Measurements from ENCODE around the gene SLC6A18.
"Not testable (repeated sequence)": the region's sequence is repeated elsewhere in the genome, so short reads cannot be mapped to it uniquely, and the experiment has no call there.

SLC6A18 gene

DNA sequence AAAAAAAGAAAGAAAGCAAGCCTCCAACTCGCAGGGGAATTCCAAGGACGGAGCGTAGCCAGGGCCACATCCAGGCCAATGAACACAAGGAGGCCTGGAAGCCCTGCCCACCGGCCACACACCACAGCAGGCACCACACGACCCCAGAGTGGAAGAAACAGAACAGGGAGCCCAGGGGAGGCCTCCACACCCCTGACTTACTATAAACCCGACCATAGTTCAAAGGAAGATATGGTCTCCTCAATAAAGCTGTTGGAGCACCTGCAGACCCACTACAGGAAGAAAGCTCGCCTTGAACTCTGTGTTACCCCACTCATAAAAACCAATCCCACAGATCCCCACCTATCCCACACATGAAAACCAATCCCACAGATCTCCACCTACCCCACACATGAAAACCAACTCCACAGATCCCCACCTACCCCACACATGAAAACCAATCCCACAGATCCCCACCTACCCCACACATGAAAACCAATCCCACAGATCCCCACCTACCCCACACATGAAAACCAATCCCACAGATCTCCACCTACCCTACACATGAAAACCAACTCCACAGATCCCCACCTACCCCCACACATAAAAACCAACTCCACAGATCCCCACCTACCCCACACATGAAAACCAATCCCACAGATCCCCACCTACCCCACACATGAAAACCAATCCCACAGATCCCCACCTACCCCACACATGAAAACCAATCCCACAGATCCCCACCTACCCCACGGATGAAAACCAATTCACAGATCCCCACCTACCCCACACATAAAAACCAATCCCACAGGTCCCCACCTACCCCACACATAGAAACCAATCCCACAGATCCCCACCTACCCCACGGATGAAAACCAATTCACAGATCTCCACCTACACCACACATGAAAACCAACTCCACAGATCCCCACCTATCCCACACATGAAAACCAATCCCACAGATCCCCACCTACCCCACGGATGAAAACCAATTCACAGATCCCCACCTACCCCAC, 50.5 kb downstream of the SLC6A18 start:
- DNase-seq (ENCODE audit: low read depth in 2 of 2) = not testable (repeated sequence)

DNA sequence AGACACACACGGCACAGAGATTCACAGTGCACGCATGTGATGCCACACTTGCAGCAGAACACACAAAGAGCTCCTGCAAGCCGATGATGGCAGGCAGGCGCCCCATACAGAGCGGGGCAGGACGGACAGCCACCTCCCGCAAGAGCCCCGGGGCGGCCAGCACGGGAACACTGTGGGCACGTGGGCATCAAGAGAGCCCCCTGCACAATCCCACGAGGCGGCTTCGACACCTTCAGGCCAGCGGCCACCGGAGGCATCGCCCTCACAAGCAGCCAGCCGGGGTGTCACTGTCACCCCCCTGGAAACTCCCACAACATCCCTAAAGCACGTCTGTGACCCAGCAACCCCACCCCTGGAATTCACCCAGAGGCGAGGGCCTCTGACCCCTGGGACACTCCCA, 51.7 kb downstream of the SLC6A18 start:
- no peak for DNase-seq (ENCODE audit: low read depth in 2 of 2)

DNA sequence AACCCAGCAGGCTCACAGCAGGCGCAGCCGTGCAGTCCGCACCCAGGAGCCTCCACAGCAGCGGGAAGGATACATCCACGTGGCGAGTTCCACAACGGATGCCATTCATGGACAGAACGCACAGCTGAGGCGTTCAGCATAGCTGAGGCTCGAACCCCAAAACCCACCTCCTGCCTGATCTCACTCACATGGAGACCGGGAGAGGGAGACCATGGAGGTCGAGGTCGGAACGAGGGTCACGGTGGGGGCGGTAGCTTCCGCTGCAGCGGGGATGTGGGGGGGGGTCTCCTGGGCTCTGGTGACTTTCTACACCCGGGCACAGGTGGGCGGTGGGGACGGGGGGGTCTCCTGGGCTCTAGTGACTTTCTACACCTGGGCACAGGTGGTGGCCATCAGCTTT, 52.1 kb downstream of the SLC6A18 start:
- no peak for DNase-seq (ENCODE audit: low read depth in 2 of 2)

DNA sequence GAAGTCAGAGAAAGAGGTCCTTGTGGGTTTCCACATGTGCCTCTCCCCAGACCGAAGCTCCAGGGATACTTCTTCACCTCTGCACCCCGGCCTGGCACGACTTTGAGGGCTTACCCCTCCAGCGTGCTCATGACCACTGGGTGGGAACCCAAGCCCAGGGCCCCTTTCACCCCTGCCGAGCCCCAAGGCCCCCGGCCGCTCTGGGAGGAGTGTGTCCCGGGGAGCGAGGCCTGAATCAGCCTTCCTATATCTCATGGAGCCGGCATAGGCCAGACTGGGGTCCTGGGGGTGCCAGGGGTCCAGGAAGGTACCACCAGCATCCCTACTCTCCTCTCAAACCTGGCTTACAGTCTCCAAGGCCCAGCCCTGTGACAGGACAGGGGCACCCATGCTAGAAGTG, 52.6 kb downstream of the SLC6A18 start:
- no peak for DNase-seq (ENCODE audit: low read depth in 2 of 2)

DNA sequence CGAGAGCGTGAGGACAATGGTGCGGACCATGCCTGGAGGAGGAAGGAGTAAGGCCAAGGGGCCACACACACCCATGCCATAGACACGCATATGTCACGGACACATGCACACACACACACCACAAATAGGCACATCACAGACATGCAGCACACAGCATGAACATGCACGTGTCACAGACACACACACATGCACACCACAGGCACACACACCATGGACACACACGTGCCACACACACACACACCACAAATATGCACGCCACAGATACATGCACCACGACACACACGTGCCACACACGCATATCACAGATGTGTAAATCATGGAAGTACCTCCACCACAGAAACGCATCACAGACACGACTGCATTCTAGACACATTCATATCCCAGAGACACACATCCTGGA, 53.0 kb downstream of the SLC6A18 start:
- DNase-seq (ENCODE audit: low read depth in 2 of 2) = no peak

DNA sequence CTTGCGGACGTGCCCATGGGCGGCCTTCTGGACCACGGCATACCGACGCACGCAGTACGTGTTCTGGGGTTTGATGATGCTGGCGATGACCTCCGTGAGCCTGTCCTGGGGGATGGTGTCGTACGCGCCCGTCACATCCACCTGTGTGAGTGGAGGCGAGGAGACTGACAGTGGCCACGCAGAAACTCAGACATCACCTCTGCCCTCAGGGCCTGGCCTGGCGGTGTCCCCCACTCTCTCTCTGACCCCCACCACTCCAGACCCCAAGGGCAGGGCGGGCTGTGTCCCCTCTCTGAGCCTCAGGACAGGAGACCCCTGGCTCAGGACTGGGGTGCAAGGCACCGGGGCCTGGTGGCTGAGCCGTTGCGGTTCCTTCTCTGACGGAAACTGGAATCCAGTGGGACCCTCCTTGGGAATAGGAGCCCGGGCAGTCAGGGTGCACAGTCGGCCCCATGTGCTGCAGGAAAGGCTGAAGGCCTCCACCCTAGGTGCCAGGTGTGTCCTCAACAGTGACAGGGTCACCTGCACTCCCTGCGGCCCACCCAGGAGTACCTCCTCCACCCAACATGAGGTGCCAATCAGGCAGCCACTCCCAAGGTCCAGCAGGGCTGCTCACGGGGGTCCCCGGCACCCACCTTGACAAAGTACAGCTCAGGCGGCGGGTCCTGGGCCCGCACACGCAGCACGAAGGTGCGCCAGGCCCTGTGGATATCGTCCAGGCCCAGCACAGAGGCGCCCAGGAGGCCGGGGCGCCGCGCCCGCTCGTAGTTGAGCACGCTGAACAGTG, 53.7 kb downstream of the SLC6A18 start:
- DNase-seq (ENCODE audit: low read depth in 2 of 2) = no peak

DNA sequence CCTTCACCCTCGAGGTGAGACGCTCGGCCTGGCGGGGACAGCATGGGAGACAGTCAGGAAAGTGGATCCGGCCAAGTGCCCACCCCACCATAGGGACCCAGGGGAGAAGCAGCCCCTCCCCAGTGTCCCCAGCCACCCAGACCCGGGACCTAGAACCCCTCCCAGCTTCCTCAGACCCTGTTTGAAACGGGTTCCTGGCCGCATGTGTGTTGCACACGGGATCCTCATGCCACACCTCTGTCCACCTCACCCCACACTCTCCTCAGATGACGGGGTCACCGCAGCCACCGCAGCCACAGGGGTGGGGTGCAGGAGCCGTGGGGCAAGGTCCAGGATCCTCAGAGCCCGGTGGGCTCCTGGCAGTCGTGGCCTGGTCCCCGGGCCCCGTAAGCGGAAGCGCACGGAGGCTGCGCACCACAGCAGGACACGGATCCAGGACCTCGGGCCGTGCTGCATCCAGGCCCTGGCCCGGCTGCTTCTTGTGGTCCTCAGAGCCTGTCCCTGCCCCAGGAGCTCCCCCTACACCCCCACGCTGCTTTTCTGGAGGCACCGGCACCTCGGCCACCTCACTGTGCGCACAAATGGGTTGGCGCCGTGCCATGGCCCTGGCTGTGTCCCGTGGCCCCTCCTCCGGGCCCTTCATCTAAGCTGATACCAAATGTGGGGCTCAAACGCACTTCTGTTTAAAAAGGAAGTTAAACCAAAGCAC, 54.4 kb downstream of the SLC6A18 start:
- DNase-seq (ENCODE audit: low read depth in 2 of 2) = no peak

DNA sequence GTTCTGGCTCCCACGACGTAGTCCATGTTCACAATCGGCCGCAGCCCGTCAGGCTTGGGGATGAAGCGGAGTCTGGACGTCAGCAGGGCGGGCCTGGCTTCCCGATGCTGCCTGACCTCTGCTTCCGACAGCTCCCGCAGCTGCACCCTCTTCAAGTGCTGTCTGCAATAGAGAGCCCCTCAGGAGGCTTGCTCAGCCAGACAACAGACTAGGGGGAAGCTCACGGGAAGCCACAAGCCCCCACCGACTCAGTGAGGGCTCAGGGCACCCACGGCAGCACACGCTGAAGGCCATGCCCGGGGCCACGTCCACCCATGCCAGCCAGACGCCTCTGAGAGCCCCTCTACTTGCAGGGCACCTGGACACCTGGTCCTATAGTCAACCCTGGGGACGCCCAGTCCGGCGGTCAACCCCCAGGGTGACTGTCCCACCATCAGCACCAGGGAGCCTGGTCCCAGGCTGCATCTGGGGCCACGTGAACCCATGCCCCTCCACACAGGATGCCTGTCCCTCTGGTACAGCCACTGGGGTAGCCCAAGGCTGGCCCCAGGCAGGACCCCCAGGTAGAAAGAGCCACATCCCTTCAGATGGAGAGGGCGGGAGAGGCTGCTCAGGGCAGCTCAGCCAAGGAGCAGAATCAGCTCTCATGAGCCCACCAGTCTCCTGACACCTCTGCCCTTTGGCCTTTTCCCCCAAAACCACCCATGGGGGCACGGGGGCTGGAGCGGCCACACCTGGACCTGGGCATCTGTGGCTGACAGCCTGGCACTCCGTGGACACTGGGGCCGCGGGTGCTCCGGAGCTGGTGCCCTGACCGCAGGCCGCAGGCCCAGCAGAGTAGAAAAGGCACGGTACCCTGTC, 55.2 kb downstream of the SLC6A18 start:
- DNase-seq (ENCODE audit: low read depth in 2 of 2) = no peak

DNA sequence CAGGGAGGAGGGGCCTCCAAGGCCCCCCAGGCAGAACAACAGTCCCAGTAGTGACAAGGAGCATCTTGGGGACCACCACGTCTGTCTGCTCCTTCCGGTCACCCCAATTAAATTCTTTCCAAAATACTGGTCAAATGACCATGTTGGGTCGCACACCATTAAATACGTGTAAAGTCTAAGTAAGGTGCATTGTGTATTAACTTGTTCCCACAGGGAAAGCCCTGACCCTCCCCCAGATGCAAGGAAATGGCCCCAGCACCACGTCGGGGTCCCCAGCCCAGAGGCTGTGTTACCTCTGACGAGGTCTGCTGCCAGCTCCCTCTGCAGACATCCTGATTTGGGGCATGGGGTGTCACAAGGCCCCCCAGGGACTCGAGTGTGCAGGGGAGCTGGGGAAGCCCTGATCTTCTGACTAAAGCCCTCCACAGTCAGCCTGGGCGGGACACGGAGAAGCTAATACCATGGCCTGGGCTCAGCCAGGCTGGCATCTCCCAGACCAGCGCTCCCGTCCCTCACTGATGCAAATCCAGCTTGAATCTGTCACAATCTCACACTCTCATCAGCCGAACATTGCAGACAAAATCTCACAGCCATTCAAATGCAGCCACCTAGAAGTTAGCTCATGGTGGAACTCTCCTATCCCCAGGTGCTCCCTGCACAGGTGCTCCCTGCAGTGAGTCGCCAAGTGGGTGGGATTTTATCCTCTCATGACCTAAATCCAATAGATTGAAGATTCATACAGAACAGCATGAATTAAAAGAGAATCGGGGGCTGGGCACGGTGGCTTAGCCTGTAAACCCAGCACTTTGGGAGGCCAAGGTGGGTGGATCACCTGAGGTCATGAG, 56.1 kb downstream of the SLC6A18 start:
- DNase-seq (ENCODE audit: low read depth in 2 of 2) = no peak

DNA sequence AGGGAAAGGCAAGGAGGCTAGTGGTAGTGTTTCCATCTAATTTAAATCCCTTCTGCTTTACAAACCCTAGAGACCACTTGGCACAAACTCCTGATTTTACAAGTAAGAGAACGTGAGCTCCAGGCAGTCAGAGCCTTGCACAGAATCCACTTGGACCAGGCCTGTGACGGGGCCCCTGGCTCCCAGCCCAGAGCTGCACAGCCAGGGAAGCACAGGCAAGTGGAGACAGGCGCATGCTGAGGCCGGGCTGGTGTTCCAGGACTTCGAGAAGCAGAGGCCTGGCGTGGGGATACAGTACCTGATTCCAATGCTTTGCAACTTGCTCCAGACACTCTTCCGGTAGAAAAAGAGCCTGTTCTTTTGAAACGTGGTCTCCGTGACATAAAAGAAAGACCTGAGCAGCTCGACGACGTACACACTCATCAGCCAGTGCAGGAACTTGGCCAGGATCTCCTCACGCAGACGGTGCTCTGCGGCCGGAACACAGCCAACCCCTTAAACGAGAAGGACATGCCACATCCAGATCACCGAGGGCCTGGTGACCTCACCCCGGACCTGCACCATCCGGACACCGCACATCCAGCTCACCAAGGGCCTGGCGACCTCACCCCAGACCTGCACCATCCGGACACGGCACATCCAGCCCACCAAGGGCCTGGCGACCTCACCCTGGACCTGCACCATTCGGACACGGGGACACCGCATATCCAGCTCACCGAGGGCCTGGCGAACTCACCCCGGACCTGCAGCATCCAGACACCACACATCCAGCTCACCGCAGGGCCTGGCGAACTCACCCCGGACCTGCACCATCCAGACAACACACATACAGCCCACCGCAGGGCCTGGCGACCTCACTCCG, 57.2 kb downstream of the SLC6A18 start:
- no peak for DNase-seq (ENCODE audit: low read depth in 2 of 2)

DNA sequence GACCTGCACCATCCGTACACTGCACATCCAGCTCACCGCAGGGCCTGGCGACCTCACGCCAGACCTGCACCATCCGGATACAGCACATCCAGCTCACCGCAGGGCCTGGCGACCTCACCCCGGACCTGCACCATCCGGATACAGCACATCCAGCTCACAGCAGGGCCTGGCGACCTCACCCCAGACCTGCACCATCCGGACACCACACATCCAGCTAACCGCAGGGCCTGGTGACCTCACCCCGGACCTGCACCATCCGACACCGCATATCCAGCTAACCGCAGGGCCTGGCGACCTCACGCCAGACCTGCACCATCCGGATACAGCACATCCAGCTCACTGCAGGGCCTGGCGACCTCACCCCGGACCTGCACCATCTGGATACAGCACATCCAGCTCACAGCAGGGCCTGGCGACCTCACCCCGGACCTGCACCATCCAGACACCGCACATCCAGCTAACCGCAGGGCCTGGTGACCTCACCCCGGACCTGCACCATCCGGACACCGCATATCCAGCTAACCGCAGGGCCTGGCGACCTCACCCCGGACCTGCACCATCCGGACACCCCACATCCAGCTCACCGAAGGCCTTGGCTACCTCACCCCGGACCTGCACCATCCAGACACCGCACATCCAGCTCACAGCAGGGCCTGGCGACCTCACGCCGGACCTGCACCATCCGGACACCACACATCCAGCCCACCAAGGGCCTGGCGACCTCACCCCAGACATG, 58.0 kb downstream of the SLC6A18 start:
- not testable (repeated sequence) for DNase-seq (ENCODE audit: low read depth in 2 of 2)

DNA sequence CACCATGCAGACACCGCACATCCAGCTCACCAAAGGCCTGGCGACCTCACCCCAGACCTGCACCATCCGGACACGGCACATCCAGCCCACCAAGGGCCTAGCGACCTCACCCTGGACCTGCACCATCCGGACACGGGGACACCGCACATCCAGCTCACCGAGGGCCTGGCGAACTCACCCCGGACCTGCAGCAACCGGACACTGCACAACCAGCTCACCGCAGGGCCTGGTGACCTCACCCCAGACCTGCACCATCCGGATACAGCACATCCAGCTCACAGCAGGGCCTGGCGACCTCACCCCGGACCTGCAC, 58.5 kb downstream of the SLC6A18 start:
- DNase-seq (ENCODE audit: low read depth in 2 of 2) = not testable (repeated sequence)

DNA sequence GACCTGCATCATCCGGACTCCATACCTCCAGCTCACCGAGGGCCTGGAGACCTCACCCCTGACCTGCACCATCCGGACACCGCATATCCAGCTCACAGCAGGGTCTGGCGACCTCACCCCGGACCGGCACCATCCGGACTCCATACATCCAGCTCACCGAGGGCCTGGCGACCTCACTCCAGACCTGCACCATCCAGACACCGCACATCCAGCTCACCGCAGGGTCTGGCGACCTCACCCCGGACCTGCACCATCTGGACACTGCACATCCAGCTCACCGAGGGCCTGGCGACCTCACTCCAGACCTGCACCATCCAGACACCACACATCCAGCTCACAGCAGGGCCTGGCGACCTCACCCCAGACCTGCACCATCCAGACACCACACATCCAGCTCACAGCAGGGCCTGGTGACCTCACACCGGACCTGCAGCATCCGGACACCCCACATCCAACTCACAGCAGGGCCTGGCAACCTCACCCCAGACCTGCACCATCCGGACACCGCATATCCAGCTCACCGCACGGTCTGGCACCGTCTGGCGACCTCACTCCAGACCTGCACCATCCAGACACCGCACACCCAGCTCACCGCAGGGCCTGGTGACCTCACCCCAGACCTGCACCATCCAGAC, 59.3 kb downstream of the SLC6A18 start:
- DNase-seq (ENCODE audit: low read depth in 2 of 2) = not testable (repeated sequence)

DNA sequence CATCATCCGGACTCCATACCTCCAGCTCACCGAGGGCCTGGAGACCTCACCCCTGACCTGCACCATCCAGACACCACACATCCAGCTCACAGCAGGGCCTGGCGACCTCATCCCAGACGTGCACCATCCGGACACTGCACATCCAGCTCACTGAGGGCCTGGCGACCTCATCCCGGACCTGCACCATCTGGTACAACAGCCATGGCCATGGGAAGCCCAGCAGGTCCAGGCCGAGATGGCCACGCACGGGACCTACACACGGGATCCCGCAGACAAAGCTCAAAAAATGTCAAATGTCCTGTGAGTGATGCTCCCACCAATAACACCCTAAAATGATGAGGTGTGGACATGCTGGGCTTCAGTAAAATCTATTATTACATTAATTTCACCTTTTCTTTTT, 60.0 kb downstream of the SLC6A18 start:
- no peak for DNase-seq (ENCODE audit: low read depth in 2 of 2)

DNA sequence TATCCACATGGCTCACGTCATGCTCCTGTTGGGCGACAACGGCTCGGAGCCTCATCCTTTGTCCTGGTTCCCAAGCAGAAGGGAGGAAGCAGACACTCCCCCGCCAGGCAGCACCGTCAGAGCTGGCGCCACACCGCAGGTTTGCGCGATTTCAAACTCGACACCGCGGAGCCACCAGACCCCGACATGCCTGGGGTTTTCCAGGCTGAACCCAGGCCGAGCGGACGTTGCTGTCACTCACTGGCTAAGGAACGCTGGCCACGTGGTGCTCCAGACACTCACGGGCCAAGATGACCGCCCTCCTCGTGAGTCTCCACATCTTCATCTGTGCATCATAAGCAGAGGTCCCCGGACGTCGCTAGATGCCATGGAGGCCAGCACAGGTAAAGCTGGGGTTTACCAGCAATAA, 60.7 kb downstream of the SLC6A18 start:
- no peak for DNase-seq (ENCODE audit: low read depth in 2 of 2)

DNA sequence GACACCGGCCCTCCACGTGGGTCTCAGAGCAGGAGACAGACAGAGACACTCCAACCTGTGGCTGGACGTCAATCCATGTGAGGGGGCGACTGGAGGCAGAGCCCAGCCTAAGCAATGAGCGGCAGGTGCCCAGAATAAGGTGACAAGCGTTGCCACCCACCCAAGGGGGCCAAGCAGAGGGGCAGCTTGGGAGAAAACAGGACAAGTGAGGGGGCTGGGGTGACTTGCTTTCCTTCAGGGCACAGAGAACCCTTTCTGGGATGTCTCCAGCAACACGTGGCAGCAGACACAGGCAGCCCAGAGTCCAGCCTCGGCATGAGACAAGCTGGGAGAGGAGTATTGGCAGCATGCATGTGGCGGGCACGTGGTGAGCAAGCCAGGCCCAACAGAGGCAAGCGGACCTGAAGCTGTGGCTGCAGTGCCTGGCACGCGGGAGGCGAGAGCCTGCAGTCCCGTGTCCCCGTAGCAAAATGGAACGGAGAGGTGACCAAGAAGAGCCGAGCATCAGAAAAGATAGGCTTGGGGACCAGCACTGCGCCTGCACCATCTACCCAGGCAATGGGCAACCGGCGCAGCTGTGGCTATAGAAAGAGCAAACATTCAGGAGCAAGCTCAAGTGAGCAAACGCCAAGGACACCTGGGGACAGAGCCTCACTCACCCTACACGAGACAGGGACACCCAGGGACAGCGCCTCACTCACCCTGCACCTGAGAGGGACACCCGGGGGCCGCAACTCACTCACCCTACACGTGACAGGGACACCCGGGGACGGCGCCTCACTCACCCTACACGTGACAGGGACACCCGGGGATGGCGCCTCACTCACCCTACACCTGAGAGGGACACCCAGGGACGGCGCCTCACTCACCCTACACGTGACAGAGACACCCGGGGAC, 63.5 kb downstream of the SLC6A18 start:
- DNase-seq (ENCODE audit: low read depth in 2 of 2) = no peak

DNA sequence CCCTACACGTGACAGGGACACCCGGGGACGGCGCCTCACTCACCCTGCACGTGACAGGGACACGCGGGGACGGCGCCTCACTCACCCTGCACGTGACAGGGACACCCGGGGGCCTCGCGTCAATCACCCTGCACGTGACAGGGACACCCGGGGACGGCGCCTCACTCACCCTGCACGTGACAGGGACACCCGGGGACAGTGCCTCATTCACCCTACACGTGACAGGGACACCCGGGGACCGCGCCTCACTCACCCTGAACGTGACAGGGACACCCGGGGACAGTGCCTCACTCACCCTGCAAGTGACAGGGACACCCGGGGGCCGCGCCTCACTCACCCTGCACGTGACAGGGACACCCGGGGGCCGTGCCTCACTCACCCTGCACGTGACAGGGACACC, 64.4 kb downstream of the SLC6A18 start:
- DNase-seq (ENCODE audit: low read depth in 2 of 2) = not testable (repeated sequence)
